ENCODE results near the gene TBCA. TPM values are rescaled to one million over a fixed set of nuclear protein-coding genes. Genes with fewer than 3 reads are reported as not detected.

Gene TBCA
- total RNA-seq: 5.9 TPM

- DNase-seq (ENCODE audit: low read depth in 2 of 3, low spot score in 2 of 3): peak; percentile 94 to 95 (median 94)
Measured at GRCh38 chr5:77775790-77776553, at the start of gene TBCA. Gene TBCA (minus strand): TSS chr5:77776339. CDS start chr5:77776257, 82 bp downstream.

- DNase-seq (ENCODE audit: low read depth in 2 of 3, low spot score in 2 of 3): no peak
Measured at GRCh38 chr5:77824981-77825380, 48.8 kb upstream of the TBCA start.

DNA sequence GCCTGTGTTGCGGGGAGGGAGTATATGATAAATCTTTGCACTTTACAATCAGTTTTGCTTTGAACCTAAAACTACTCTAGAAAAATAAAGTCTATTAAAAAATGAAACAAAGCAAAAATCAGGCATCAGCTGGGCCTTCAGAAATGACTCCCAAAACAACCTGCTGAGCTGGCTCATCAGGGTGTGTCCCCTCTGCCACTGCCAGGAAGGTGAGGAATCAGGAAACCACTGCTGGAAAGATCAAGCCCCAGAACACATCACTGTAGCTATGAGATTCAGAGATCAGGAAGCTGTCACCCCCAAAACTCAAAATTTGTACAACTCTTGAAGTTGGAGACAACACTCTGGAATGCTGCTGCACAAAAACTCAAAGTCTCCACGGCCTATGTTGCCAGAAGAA, 40.5 kb upstream of the TBCA start:
- DNase-seq (ENCODE audit: low read depth in 2 of 3, low spot score in 2 of 3): no peak

GRCh38 chr5:77812926-77813589, 36.9 kb upstream of the TBCA start:
- no peak for DNase-seq (ENCODE audit: low read depth in 2 of 3, low spot score in 2 of 3)

- no peak for DNase-seq (ENCODE audit: low read depth in 2 of 3, low spot score in 2 of 3)
Measured at GRCh38 chr5:77806213-77806843, 30.2 kb upstream of the TBCA start.

- peak in 1 of 3 donors; percentile 12 for DNase-seq (ENCODE audit: low read depth in 2 of 3, low spot score in 2 of 3)
Measured at GRCh38 chr5:77798456-77798855, 22.3 kb upstream of the TBCA start.

GRCh38 chr5:77797136-77797535, 21.0 kb upstream of the TBCA start:
- no peak for DNase-seq (ENCODE audit: low read depth in 2 of 3, low spot score in 2 of 3)

- no peak for DNase-seq (ENCODE audit: low read depth in 2 of 3, low spot score in 2 of 3)
Measured at GRCh38 chr5:77795846-77796245, 19.7 kb upstream of the TBCA start.

DNA sequence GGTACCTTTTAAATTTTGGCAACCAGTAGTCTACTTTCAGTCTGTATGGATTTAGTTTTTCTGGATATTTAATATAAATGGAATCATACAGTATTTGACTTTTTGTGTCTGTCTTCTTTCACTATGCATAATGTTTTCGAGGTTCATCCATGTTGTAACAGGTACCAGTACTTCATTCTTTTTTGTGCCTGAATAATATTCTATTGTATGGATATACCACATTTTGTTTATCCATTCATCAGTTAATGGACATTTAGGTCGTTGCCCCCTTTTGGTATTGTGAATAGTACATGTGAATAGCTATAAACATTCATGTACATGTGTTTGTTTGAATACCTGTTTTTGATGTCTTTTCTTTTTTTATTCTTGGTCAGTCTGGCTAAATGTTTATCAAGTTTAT, 19.1 kb upstream of the TBCA start:
- no peak for DNase-seq (ENCODE audit: low read depth in 2 of 3, low spot score in 2 of 3)

- DNase-seq (ENCODE audit: low read depth in 2 of 3, low spot score in 2 of 3): no peak
Measured at GRCh38 chr5:77791926-77792325, 15.8 kb upstream of the TBCA start.

GRCh38 chr5:77791356-77791755, 15.2 kb upstream of the TBCA start:
- DNase-seq (ENCODE audit: low read depth in 2 of 3, low spot score in 2 of 3): no peak

- no peak for DNase-seq (ENCODE audit: low read depth in 2 of 3, low spot score in 2 of 3)
Measured at GRCh38 chr5:77785229-77785628, 9.1 kb upstream of the TBCA start.

- DNase-seq (ENCODE audit: low read depth in 2 of 3, low spot score in 2 of 3): no peak
Measured at GRCh38 chr5:77784735-77785134, 8.6 kb upstream of the TBCA start.

- DNase-seq (ENCODE audit: low read depth in 2 of 3, low spot score in 2 of 3): no peak
Measured at GRCh38 chr5:77781076-77781475, 4.9 kb upstream of the TBCA start.

- DNase-seq (ENCODE audit: low read depth in 2 of 3, low spot score in 2 of 3): no peak
Measured at GRCh38 chr5:77778881-77779438, 2.8 kb upstream of the TBCA start.

DNA sequence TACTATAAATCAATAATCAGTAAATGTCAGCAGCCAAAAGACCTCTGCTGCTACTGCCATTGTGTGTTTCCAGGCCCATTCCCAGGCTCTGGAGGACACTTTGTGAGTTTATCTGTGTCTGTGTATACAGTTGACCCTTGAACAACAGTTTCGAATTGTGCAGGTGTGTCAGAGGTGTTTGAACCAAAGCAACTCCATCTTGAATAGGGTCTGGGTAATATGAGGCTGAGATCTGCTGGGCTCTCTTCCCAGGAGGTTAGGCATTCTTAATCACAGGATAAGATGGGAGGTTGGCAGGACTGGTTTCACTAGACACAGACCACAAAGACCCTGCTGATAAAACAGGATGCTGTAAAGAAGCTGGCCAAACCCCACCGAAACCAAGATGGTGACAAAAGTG, 2.3 kb upstream of the TBCA start:
- no peak for DNase-seq (ENCODE audit: low read depth in 2 of 3, low spot score in 2 of 3)

DNA sequence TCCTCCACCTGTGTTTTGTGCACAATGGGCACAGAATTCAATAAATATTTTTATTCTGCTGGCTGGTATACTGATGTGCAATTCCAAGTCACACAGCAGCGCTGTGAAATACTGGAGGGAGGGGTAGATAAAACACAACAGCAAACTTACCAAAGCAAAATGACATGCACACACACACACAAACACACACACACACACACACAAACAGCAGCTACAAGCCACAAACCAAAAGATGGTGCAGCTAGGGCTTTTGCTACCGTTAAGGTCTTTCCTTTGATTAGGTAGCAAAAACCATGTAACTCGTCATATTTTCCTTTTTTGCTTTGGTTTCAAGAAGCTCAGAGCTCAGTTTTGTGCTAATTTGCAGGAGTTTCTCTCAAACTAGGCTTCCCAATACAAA, 1.8 kb upstream of the TBCA start:
- DNase-seq (ENCODE audit: low read depth in 2 of 3, low spot score in 2 of 3): no peak

DNA sequence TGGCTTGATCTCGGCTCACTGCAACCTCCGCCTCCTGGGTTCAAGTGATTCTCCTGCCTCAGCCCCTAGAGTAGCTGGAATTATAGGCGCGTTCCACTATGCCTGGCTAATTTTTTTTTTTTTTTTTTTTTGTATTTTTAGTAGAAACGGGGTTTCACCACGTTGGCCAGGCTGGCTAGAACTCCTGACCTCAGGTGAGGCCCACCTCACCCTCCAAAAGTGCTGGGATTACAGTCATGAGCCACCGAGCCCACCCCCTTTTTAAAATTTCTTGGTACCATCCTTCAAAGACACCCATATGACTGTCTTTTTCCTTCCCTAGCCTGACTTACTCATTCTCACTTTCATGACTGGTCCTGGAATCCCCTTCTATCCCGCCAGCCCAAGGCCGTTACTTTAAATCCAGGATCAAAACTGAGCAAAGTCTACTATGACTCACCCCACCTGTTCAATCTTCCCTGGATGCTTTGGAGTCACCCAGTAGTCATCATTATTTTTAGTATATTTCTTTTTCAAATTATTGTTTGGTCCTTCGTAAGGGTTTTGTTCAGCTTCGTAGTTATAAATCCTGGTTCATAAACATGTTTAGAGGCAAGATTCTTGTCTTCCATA, 1.2 kb upstream of the TBCA start:
- DNase-seq (ENCODE audit: low read depth in 2 of 3, low spot score in 2 of 3): no peak

- no peak for DNase-seq (ENCODE audit: low read depth in 2 of 3, low spot score in 2 of 3)
Measured at GRCh38 chr5:77776554-77777206, 541 bp upstream of the TBCA start.

- DNase-seq (ENCODE audit: low read depth in 2 of 3, low spot score in 2 of 3): peak in 1 of 3 donors; percentile 67
Measured at GRCh38 chr5:77774981-77775789, 954 bp downstream of the TBCA start.
